ENCODE measurements around the gene CFC1B. TPM values are rescaled to one million over a fixed set of nuclear protein-coding genes. Genes with fewer than 3 reads are reported as not detected.
"Not testable (repeated sequence)": the region's sequence is repeated elsewhere in the genome, so short reads cannot be mapped to it uniquely, and the experiment has no call there.

Gene CFC1B
- not detected for polyA plus RNA-seq (ENCODE audit: insufficient read length in 4 of 4)

DNA sequence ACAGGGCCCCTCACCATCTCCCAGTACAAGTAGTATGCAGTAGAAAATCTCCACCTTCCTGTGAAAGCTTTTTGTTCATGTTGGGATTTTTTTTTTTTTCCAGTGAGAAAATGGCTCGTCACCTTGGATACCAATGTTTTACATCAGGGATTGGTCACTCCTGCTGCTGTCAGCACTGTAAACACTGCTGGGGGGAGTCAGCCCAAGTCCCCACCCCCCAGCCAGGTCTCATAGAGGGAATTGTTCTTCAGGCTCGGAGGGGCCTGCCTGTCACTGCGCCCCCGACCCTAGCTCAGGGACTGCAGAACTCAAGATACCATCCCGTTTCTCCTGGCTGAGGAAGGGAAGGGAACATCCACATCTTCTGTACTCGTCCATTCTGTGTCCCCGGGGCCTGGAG, at the start of gene CFC1B:
Gene CFC1B (plus strand): TSS at position 231 of the 400 bp plus-strand sequence. CDS start 263 bp downstream, outside the sequence.
- DNase-seq (ENCODE audit: low read depth in 4 of 4, low spot score in 3 of 4): not testable (repeated sequence)

DNA sequence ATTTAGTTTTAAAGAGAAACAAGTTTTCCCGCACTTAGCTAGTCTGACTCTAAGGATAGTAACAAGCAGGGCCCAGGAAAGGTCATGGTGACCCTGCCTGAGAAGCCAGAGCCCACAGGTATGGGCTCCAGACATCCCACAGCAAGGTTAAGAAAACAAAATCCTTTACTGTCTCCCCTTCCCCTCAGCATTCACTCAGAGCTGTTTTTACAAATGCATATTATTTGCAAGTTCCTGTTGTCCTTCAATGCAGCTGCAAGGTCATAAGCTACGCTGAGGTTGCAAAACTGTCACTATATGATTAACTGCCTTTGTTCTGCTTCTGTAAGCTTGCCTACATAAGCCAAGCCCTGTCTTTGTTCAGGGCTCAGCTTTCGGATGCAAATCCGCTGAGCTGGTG, 29.9 kb upstream of the CFC1B start:
- not testable (repeated sequence) for DNase-seq (ENCODE audit: low read depth in 4 of 4, low spot score in 3 of 4)

DNA sequence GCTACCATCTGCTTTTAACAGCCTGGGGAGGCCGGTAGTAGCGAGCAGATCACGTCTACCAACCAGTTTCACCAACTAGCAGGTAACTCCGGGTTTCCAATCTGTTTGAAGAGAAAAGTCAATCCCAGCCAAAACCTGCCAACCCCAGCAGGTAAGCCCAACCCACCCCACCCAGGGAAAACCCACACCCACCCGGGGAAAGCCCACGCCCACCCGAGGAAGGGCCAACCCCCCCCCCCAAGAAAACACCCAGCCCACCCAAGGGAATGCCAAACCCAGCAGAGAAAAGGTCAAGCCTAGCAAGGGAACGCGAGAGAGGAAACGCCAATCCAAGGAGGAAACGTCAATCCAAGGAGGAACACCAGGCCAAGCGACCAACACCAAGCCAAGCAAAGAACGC, 11.8 kb upstream of the CFC1B start, which contains the start of gene POTEI:
Gene POTEI (minus strand): TSS at position 101 of the 400 bp plus-strand sequence. CDS start 93 bp downstream, at position 8.
- not testable (repeated sequence) for DNase-seq (ENCODE audit: low read depth in 4 of 4, low spot score in 3 of 4)

DNA sequence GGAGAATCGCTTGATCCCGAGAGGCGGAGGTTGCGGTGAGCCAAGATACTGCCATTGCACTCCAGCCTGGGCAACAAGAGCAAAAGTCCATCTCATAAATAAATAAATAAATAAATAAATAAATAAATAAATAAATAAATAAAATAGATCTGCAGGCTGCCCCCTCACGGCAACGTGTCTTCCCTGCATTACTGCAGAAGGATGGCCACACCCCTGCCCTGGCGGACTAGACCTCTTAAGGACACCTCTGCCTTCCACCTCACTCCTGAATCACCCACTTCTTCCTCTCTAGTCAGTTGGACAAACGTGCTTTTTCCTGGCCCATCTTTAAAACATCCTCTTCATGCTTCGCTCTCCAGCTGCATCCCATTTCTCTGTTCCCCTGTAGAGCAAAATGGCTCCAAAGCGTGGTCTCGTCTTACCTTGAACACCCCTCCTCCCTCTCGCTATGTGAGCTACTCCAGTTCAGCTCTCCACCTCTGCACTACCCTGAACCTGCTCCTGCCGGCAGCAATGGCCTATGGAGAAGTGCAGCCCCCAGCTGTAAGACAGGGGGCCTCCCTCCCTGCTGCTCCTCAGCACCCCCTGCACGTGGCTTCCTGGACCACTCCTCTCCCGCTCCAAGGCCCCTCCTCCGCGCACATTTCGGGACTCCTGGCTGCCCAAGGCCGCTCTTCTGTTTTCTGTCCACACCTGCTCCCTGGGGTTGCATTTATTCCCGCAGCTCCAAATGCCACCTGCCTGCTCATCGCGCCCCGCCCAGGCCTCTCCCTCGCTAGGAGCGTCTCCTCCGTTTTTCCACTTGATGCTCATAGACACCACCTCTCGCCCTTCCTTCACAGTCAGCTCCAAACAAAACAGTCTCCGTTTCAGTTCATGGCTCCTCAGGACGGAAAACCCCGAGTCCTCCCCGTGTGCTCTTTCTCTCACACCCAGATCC, 9.9 kb upstream of the CFC1B start:
- DNase-seq (ENCODE audit: low read depth in 4 of 4, low spot score in 3 of 4): not testable (repeated sequence)

DNA sequence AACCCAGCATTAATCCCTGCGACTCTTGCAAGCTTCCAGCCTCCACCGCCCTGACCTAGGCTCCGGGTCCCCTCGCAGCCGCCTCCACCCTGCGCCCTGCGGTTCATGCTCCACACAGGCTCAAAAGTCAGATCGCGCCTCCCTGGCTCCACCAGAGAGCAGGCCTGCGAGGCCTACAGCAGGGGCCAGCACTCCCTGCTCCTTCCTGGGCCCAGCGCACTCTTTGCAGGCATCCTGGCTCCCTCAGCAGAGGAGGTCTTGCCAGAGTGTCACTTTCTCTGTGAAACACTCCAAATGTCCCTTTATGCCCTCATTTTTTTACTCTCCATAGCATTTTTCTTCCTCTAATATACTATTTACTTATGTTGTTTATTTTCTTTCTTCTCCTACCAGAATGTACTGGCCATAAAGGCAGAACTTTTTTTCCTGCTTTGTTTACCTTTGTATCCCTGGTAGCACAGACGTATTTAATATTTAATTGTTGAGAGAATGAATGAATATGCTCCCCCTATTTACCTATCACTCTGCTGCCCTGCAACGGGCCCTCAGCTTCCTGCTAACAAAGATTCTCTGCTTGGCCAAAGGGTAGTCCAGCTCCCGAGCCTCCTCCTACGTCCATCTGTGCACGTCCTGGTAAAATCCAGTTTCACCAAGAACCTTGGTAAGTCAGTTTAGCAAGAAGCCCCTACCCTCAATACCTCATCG, 9.1 kb upstream of the CFC1B start:
- not testable (repeated sequence) for DNase-seq (ENCODE audit: low read depth in 4 of 4, low spot score in 3 of 4)

DNA sequence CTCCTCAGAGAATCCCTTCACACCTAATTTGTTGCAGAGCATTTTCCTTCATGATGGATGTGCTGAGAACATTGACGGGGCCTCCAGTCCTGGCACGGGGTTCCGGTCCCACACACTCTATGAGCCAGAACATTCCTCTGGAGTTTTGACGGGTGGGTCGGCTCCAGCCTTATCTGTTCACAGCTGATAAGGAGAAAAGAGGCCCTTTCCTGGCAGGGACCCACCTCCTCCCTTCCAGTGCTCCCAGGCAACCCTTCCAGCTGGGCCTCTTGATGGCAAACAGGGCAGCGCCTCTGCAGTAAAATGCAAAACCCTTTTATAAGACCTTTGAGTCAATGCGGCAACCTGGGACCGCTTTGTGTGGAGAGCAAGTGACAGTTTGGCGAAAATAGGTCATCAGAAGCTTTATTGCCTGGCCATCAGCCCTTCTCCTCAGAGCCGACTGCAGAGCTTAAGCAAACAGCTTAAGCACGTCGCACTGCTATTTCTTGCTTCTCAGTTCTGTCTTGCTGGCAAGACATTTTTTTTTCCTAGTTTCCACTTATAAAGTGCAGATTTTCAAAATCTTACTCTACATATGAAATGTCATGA, 2.4 kb upstream of the CFC1B start:
- not testable (repeated sequence) for DNase-seq (ENCODE audit: low read depth in 4 of 4, low spot score in 3 of 4)

DNA sequence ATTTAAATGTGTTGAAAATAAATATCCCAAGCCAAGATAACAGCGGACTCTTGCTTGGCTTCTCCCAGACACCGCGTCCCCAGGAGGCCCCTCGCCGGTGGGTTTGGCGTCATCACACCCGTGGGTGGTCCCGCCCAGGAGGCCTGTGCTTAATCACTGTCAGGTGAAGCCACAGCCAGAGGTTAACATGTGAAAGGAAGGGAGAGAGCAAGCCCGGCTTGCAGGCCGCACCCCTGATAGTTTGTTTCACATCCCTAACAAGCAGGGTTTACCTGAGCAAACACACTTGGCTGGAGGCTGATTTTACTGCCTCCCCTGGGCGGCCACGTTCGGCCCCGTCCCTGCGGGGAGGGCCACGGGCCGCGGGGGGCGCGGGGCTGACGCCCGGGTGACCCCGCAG, 1.4 kb downstream of the CFC1B start:
- DNase-seq (ENCODE audit: low read depth in 4 of 4, low spot score in 3 of 4): not testable (repeated sequence)

DNA sequence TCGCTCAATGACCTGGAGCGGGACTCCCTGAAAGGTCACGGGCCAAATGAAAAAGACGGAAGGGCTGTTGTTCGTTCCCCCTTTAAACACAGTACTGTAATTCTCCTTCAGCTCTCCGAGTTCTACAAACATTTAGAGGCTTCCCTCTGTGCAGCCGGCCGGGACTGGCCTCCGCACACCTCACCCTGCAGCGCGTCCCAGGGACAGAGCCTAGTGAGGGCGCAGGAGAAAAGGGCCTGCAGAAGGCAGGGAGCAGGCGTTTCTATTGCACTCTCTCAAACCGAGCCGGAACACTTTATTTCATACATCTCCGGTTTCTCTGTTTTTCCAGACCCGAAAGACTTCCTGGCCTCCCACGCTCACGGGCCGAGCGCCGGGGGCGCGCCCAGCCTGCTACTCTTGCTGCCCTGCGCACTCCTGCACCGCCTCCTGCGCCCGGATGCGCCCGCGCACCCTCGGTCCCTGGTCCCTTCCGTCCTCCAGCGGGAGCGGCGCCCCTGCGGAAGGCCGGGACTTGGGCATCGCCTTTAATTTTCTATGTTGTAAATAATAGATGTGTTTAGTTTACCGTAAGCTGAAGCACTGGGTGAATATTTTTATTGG, 6.4 kb downstream of the CFC1B start:
- DNase-seq (ENCODE audit: low read depth in 4 of 4, low spot score in 3 of 4): not testable (repeated sequence)

DNA sequence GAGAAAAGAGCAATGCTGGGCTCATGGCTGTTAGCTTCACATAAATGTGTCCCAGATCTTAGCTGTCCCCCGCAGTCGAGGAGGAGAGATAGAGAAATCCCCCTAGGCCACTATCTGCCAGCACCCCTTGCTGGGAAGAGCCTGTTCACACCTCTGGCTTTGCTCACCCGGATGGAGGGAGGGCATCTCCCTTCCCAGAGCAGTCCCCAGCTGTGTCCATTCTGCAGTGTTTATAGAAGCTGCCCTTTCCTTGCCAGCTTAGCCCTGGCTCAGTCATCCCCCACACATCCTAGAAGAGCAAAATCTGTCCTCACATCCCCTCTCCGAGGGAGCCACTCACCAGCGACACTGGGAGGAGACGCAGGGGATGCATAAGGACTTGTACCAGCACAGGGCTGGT, 8.5 kb downstream of the CFC1B start:
- DNase-seq (ENCODE audit: low read depth in 4 of 4, low spot score in 3 of 4): not testable (repeated sequence)

DNA sequence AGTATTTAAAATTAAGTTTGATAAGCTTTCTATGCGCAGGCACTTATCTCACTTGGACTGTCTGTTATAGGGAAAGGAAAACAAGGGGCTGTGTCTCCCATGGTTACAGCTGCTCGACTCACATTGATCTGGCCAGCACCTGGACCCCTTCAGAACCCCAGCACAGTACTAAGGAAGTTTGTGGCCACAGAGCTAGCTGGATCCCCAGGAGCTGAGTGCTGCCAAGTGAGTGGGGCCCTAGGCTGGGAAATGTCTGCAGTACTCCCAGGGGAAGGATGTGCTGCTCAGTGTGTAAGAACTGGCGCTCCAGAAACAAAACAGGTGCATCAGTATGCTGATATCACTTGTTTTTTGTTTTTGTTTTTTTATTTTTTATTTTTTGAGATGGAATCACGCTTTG, 9.2 kb downstream of the CFC1B start:
- DNase-seq (ENCODE audit: low read depth in 4 of 4, low spot score in 3 of 4): not testable (repeated sequence)

DNA sequence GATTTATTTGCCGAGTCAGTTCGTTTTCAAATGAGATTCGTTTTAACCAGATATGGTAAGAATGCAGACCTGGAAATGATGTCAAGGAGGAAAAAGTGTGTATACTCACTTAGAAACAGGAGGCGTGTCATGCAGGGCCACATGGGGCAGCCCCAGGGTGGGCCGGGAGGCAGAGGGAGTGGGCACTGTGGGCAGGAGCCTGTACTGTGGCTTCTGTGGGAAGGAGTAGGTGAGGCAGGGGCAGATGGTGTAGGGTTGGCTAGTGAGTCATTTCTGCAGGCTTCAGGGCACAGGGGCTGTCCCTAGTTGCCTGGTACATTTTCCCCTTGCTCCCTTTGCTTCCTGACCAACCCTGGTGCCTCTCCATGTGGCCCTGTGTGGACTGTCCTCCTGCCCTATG, 10.2 kb downstream of the CFC1B start:
- DNase-seq (ENCODE audit: low read depth in 4 of 4, low spot score in 3 of 4): not testable (repeated sequence)

DNA sequence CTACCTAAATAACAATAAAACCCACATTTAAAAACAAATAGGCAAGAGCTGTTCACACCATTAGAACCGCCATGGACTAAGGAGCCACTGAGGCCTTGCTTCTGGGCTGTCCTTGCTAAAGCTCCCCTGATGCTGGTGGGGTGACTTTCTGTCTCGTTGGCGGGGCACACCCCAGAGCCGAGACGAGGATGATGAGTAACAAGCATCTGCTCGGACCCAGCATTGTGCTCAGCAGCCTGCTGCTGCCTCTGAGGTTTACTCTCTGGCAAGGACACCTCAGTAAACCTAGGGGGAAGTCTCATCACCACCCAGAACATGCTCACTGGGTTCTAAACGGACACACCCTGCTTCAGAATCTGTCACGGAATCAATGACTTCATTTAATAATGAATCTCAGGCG, 10.7 kb downstream of the CFC1B start:
- DNase-seq (ENCODE audit: low read depth in 4 of 4, low spot score in 3 of 4): not testable (repeated sequence)

DNA sequence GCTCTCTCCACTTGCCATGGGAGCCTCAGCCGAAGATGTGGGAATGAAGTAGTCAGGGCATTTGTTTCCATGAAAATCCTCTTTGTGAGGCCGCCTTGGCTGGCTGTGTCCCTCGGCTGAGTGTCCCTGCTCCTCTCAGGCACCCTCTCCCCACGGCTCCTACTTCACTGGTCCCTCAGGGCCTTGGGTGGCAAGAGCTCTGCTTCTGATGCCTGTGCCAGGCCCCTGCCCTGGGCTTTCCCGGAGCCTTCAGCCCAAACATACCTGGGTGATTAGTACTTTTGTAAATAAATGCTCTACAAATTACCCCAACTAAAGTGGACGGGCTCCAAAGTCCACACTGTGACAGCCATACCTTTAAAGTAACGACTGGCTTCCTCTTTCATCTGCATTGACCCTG, 15.6 kb downstream of the CFC1B start:
- not testable (repeated sequence) for DNase-seq (ENCODE audit: low read depth in 4 of 4, low spot score in 3 of 4)

DNA sequence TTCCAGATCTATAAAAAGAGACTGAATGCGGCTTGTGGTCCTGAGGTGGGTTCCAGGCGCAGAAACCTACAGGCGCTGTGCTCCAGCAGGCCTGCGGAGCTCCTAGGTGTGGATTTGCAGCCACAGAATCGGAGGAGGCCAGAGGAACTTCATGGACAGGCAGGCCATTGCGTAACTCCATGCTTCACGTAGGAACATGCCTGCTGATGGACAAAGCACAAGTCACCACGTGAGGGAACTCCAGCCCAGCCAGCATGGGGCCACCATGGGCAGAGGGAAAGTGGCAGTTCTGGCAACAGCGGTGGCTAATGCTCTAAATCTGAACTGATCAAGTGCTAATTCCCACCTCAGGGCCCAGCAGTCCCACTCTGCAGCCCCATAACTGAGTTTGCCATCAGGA, 17.2 kb downstream of the CFC1B start:
- DNase-seq (ENCODE audit: low read depth in 4 of 4, low spot score in 3 of 4): not testable (repeated sequence)

DNA sequence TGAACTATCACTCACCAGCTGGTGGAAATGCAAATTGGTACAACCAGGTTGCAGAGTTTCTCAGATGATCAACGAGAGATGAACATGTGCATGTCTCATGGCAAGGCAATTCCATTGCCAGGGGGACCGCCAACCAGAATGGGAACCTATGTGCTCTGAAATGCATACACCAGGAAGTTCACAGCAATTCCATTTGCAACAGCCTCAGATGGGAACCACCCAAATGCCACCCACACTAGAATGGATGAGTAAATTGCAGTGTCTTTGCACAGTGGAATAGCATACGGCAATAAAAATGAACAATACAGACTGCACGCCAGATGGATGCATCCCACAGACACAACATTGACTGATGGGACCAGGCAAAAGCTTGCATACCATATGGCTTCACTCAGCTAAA, 21.8 kb downstream of the CFC1B start:
- DNase-seq (ENCODE audit: low read depth in 4 of 4, low spot score in 3 of 4): not testable (repeated sequence)

DNA sequence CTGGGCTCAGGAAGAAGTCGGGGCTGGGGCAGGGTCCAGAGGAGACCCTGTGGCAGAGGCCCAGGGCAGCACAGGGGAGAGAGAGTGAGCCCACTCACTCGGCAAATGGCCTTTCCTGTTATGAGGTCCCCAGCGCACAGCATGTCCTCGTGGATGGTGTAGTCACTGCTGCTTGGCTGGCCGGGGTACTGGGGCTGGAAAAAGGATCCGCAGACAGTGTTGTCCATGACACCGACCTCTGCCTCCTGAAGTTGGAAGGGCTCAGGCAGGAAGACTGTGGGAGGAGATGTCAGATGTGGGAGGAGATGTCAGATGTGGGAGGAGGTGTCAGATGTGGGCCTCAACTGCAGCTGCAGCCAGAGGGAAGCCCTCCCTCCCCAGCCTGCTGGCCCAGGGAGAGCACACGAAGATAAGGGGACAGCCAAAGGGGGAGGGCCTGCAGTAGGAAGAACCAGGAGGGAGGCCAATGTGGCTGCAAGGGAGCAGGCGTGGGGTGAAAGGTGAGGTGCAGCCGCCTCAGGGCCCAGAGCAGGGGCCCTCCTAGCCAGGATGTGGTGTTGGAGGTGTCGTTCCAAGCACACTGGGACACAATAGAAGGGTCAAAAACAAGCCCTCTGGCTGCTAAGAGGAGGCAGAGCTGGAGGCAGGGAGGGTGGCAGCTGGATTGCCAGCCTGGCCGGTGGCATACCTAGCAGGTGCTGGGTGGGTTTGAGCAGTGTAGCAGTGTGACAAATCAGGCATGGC, 22.9 kb downstream of the CFC1B start:
- not testable (repeated sequence) for DNase-seq (ENCODE audit: low read depth in 4 of 4, low spot score in 3 of 4)

DNA sequence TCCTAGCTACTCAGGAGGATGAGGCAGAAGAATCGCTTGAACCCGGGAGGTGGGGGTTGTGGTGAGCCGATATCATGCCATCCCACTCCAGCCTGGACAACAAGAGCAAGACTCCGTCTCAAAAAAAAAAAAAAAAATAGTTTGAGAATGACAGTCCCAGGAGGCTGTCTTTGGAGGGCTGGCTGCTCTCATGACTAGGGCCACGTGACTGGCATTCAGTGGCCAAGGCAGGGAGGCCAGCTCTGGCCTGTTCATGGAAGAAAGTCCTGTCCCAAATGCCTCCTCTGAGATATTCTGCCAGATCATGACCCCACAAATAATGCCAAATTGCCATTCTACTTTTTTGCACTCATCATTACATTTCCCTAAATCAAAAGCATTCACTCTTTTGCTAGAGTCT, 24.0 kb downstream of the CFC1B start:
- not testable (repeated sequence) for DNase-seq (ENCODE audit: low read depth in 4 of 4, low spot score in 3 of 4)

DNA sequence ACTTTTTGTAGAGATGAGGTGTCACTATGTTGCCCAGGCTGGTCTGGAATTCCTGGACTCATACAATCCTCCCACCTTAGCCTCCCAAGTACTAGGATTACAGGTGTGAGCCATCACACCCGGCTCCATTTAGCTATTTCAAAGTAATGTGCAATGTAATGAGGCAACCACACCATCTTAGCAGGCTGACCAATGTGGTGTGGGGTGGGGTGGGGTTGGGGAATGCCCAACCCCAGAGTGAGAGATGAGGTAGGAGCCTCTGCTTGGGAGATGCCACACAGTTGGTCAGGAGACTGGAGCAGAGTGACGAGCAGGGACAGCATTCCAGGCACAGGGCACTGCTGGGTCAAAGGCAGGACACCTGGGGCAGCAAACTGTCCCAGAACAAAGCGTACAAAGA, 27.4 kb downstream of the CFC1B start:
- DNase-seq (ENCODE audit: low read depth in 4 of 4, low spot score in 3 of 4): not testable (repeated sequence)

DNA sequence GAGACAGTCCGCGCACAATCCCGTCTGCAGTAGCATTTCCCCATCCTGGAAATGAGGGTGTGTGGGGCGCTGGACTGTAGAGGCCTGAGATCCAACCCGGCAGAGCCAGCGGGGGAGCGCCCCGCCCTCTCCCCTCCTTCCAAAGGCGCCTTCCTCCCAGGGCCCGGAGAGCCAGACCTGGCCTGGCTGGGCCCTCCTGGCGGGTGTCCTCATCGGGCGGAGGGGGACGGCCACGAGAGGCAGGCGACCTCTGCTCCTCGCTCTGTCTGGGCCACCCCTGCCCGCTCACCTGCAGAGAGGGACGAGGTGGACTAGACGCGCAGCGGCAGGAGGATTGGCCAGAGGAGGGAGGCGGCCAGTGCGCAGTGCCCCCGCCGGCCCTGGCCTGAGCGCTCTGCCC, 28.5 kb downstream of the CFC1B start:
- DNase-seq (ENCODE audit: low read depth in 4 of 4, low spot score in 3 of 4): not testable (repeated sequence)

DNA sequence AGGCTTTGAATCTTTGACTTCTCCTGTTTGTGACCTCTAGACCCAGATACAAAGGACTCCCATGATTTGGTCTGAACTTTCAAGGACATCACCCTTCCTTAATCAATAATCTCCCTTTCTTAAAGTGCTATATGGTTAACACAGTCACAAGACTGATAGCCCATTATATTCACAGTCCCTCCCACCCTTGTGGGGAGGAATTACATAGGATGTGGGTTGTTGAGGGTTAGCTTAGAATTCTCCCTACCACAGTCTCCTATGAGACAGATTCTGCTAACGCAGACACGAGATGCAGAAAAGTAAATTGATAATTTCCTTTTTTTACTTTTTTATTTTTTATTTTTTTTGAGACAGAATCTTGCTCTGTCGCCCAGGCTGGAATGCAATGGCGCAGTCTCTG, 33.2 kb downstream of the CFC1B start:
- DNase-seq (ENCODE audit: low read depth in 4 of 4, low spot score in 3 of 4): not testable (repeated sequence)

Measured in left renal pelvis (tissue), 4 donors.